K562 (cell line): Measurements from ENCODE around the gene CDCA4. TPM values are rescaled to one million over a fixed set of nuclear protein-coding genes. Genes with fewer than 3 reads are reported as not detected.
A peak's percentile ranks its signal among the peaks of the same experiment; 100 is the strongest.
"Not testable (repeated sequence)": the region's sequence is repeated elsewhere in the genome, so short reads cannot be mapped to it uniquely, and the experiment has no call there.

Experiments
- ATAC-seq: fragments of 200-7000 bp; cut with Tn5 transposase; 3 replicates; pipeline ENCODE4 v1.9.1; 2020; ENCODE audit warnings: moderate library complexity
- BruUV-seq: library from RNA; stranded (reverse); fragments of 400-500 nt; replicated peaks from 2 replicates; lab custom pipeline; 2021; lab: Mats Ljungman, UMichigan
- CTCF ChIA-PET: fragments of 300-600 bp; formaldehyde crosslinking; extraction: SDS; loops from one replicate; lab custom pipeline; 2021; ENCODE audit warnings: low intra/inter-chr PET ratio; lab: Yijun Ruan, JAX
- POLR2A ChIA-PET: fragments of 300-600, 350-650 bp; sonication (Branson Sonifier 250); formaldehyde crosslinking; extraction: SDS; loops from one replicate; lab custom pipeline; 2021; ENCODE audit warnings: antibody characterized with exemption, inconsistent platforms; lab: Yijun Ruan, JAX
- DNase-seq, 4 experiments: peaks; one replicate each; pipeline versions ENCODE4 v3.0.0 to v3.0.0-alpha.2; 2011 to 2018; ENCODE audit warnings: low spot score in 3 of 4, mixed read lengths in 3 of 4; ENCODE audit errors: extremely low read depth in 1 of 4
- FAIRE-seq: peaks from 2 replicates; lab custom pipeline; 2011; peaks lifted over from hg19 to GRCh38; lab: Jason Lieb, UNC
- H2AFZ ChIP-seq: 2 replicates; pipeline ENCODE4 v1.6.0; 2011; ENCODE audit warnings: low read depth, low read length, control low read depth, inconsistent platforms
- H3K27ac ChIP-seq: fragments of 200-600 bp; 3 replicates; pipeline ENCODE4 v1.8.0; 2011; ENCODE audit warnings: low read depth, mild to moderate bottlenecking, control low read depth, inconsistent platforms, low read length, moderate library complexity, mixed read lengths; ENCODE audit errors: extremely low read depth
- H3K27me3 ChIP-seq, 2 experiments: fragments of 300-600 bp in 1 of 2; 2 replicates in 1 of 2; 3 replicates in 1 of 2; pipeline versions ENCODE4 v1.6.0 to v1.8.0; 2011; ENCODE audit warnings: inconsistent platforms in 2 of 2, low read length in 2 of 2, mild to moderate bottlenecking in 1 of 2, mixed read lengths in 1 of 2, moderate library complexity in 1 of 2; ENCODE audit not compliant: control insufficient read depth in 2 of 2, insufficient read depth in 2 of 2
- H3K36me3 ChIP-seq: fragments of 300-600 bp; 3 replicates; pipeline ENCODE4 v1.8.0; 2011; ENCODE audit warnings: mild to moderate bottlenecking, low read length, inconsistent platforms; ENCODE audit not compliant: control insufficient read depth, insufficient read depth
- H3K4me1 ChIP-seq, 2 experiments: fragments of 200-600 bp in 1 of 2; replicated peaks in 1 of 2; 2 replicates in 1 of 2; 3 replicates in 1 of 2; pipeline versions ENCODE4 v1.5.1 to v1.8.0; 2011; ENCODE audit warnings: inconsistent platforms in 2 of 2, low read length in 2 of 2, mild to moderate bottlenecking in 1 of 2, mixed read lengths in 1 of 2, moderate library complexity in 1 of 2; ENCODE audit not compliant: control insufficient read depth in 2 of 2, insufficient read depth in 2 of 2
- H3K4me2 ChIP-seq: 2 replicates; pipeline ENCODE4 v1.6.1; 2011; ENCODE audit warnings: low read length, control low read depth, inconsistent platforms, mixed read lengths; ENCODE audit not compliant: insufficient read depth
- H3K4me3 ChIP-seq: fragments of 200-600 bp; sonication (generic), shearing (Covaris generic); 2 replicates; pipeline ENCODE4 v1.5.1; 2016; ENCODE audit warnings: control low read depth, inconsistent platforms
- H3K79me2 ChIP-seq: fragments of 200-600 bp; 3 replicates; pipeline ENCODE4 v1.8.0; 2011; ENCODE audit warnings: low read length, inconsistent platforms; ENCODE audit not compliant: control insufficient read depth, insufficient read depth
- H3K9ac ChIP-seq, 2 experiments: 2 replicates each; pipeline versions ENCODE4 v1.6.0 to v1.6.1; 2011; ENCODE audit warnings: low read depth in 2 of 2, low read length in 2 of 2, control low read depth in 1 of 2, inconsistent platforms in 1 of 2, mild to moderate bottlenecking in 1 of 2, mixed read lengths in 1 of 2; ENCODE audit not compliant: insufficient read depth in 1 of 2
- H3K9me1 ChIP-seq: one replicate; pipeline ENCODE4 v1.6.0; 2011; ENCODE audit warnings: inconsistent platforms, mild to moderate bottlenecking, low read length, moderate library complexity; ENCODE audit not compliant: control insufficient read depth, insufficient read depth
- H3K9me3 ChIP-seq: replicated peaks from 2 replicates; pipeline ENCODE4 v1.5.1; 2011; ENCODE audit warnings: low read depth, low read length, inconsistent platforms; ENCODE audit not compliant: control insufficient read depth, insufficient read depth
- H4K20me1 ChIP-seq: replicated peaks from 2 replicates; pipeline ENCODE4 v1.6.1; 2011; ENCODE audit warnings: low read length, inconsistent platforms, mixed read lengths; ENCODE audit not compliant: control insufficient read depth, insufficient read depth
- CEBPG ChIP-seq, 3 experiments: fragments of 200-800 bp in 1 of 3; sonication (Bioruptor generic) in 1 of 3; sonication (generic) in 1 of 3; formaldehyde crosslinking in 1 of 3; IDR thresholded peaks in 2 of 3; conservative IDR thresholded peaks in 1 of 3; 2 replicates each; pipeline versions ENCODE4 v1.6.1 to v1.8.0; 2016 to 2022; ENCODE audit warnings: missing compliant biosample characterization in 2 of 3, missing genetic modification characterization in 2 of 3, mild to moderate bottlenecking in 1 of 3, missing genetic modification reagents in 1 of 3
- CLOCK ChIP-seq: fragments of 250-450 bp; sonication (Bioruptor Pico); IDR thresholded peaks from 2 replicates; pipeline ENCODE4 v1.4.0; 2020; ENCODE audit warnings: mild to moderate bottlenecking, moderate library complexity, borderline replicate concordance
- FIP1L1 ChIP-seq: fragments of 200-400 bp; formaldehyde crosslinking; IDR thresholded peaks from 2 replicates; pipeline ENCODE4 v1.6.1; 2018; ENCODE audit warnings: mild to moderate bottlenecking, low read depth, low read length; ENCODE audit not compliant: poor library complexity, severe bottlenecking
- FOS ChIP-seq: IDR thresholded peaks from 3 replicates; pipeline ENCODE4 v1.6.1; 2011; ENCODE audit not compliant: insufficient read length; ENCODE audit errors: extremely low read depth
- LEF1 ChIP-seq: fragments of 450-650 bp; IDR thresholded peaks from 2 replicates; pipeline ENCODE4 v1.6.1; 2016; ENCODE audit warnings: mild to moderate bottlenecking
- NCOA2 ChIP-seq, 2 experiments: fragments of 450-650 bp; IDR thresholded peaks; 2 replicates each; pipeline ENCODE4 v1.6.1; 2018; ENCODE audit warnings: mild to moderate bottlenecking in 2 of 2, moderate library complexity in 1 of 2; ENCODE audit not compliant: partially characterized antibody in 2 of 2
- NRF1 ChIP-seq, 2 experiments: fragments of 450-650 bp; IDR thresholded peaks in 1 of 2; conservative IDR thresholded peaks in 1 of 2; 2 replicates each; pipeline ENCODE4 v1.6.1; 2014; ENCODE audit warnings: mild to moderate bottlenecking in 2 of 2
- RBM15 ChIP-seq: fragments of 200-400 bp; formaldehyde crosslinking; IDR thresholded peaks from 2 replicates; pipeline ENCODE4 v1.6.1; 2018; ENCODE audit warnings: mild to moderate bottlenecking, low read length, moderate library complexity; ENCODE audit not compliant: insufficient read depth
- SNIP1 ChIP-seq: fragments of 450-650 bp; IDR thresholded peaks from 2 replicates; pipeline ENCODE4 v1.7.1; 2017; ENCODE audit warnings: low read depth, mild to moderate bottlenecking
- TRIM28 ChIP-seq: fragments of 450-650 bp; IDR thresholded peaks from 2 replicates; pipeline ENCODE4 v1.6.1; 2017
- ZFP1 ChIP-seq: fragments of 450-650 bp; formaldehyde crosslinking; IDR thresholded peaks from 2 replicates; pipeline ENCODE4 v1.4.0; 2020; ENCODE audit warnings: mild to moderate bottlenecking, mixed read lengths
- WGBS: fragments of 100-300 bp; shearing (Covaris generic); methylation state at CpG from one replicate; pipeline ENCODE4 v1.1.6; 2016; ENCODE audit warnings: low coverage, mixed read lengths; ENCODE audit not compliant: insufficient coverage; ENCODE audit errors: missing lambda C conversion rate; 5-methylcytosine and 5-hydroxymethylcytosine counted together
- in situ Hi-C: fragments of 300-500 bp; cut with MboI; formaldehyde crosslinking; loops from 4 replicates; pipeline ENCODE4 v1.15.0; 2018; ENCODE audit warnings: inconsistent platforms, mixed read lengths
- intact Hi-C: fragments of 100-400 bp; cut with micrococcal nuclease; formaldehyde crosslinking; loops from 2 replicates; pipeline ENCODE4 v1.14.2; 2022
- polyA plus RNA-seq, 8 experiments: library from polyadenylated mRNA; depleted of rRNA in 4 of 8; stranded (reverse) in 5 of 8; unstranded in 3 of 8; fragments of >200 nt; fragmentation: Nextera tagmentation in 2 of 8; fragmentation: Illumina TruSeq in 1 of 8; extraction: Ambion mirVana in 2 of 8; extraction: Trizol in 1 of 8; gene quantifications; 2 replicates each; pipeline versions ENCODE4 v1.2.1 to v1.2.3, GENCODE V29; 2011 to 2014; ENCODE audit warnings: inconsistent platforms in 1 of 8, missing spikeins in 1 of 8
- total RNA-seq, 7 experiments: library from RNA; depleted of rRNA in 6 of 7; stranded (reverse); fragments of >200 nt in 6 of 7; fragmentation: Illumina TruSeq in 2 of 7; extraction: Trizol in 2 of 7; gene quantifications; 2 replicates each; pipeline versions ENCODE4 v1.2.1 to v1.2.3, GENCODE V29; 2011 to 2021; ENCODE audit warnings: low replicate concordance in 1 of 7

Gene CDCA4
- total and polyA plus RNA-seq, 9 of the 15 experiments (the other 6 are each of a cell fraction or from before 2014, with no cell fraction given), result 6.6 to 44.2 (median 23.0) TPM

DNA sequence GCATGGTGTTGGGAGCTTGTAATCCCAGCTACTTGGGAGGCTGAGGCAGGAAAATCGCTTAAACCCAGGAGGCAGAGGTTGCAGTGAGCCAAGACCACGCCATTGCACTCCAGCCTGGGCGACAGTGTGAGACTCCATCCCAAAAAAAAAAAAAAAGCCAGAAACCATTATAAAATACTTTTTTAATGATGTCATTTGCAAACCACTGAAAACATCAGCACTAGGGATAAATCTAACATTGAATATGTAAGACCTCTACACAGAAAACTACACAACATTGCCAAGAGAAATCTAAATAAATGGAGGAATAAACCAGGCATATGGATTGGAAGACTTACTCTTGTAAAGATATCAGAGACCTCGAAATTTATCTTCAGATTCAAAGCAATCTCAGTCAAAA is 6.8 kb upstream of the CDCA4 start:
- FAIRE-seq, H4K20me1 ChIP-seq, H3K4me3 ChIP-seq, intact Hi-C loops, H3K9ac ChIP-seq, H3K27ac ChIP-seq, H3K79me2 ChIP-seq, H3K4me2 ChIP-seq, ATAC-seq, H3K4me1 ChIP-seq, in situ Hi-C loops, H3K27me3 ChIP-seq, CTCF ChIA-PET, H3K9me3 ChIP-seq, H3K9me1 ChIP-seq, H3K36me3 ChIP-seq, DNase-seq: not testable (repeated sequence)
- WGBS, result 17% methylated on average over 1 of the region's 4 CpGs
- H2AFZ ChIP-seq, result 0 out of 2 replicates have a peak overlapping the region, but pooled peaks have one; percentile 52
- TSS peak; percentile 94 for BruUV-seq
- POLR2A ChIA-PET, result interaction anchor here (1.0 to 1.2 kb wide), 2 partner anchors 8 to 23 kb away, joined by 3 read pairs; no protein-coding TSS in a partner anchor

GRCh38 chr14:105026802-105027563 is 6.1 kb upstream of the CDCA4 start:
- intact Hi-C loops, result no loop called here
- Histone ChIP-seq H3K9ac (no peak overlapping the region), H3K36me3 (no peaks in the 10 kb centered on the region), H4K20me1 (no peaks in the 10 kb centered on the region), H2AFZ (no peak overlapping the region), H3K4me3 (no peak overlapping the region), H3K27ac (no peak overlapping the region), H3K9me3 (no peaks in the 10 kb centered on the region), H3K27me3 (no peaks in the 10 kb centered on the region), H3K4me2 (no peak overlapping the region), H3K79me2 (peaks cover 5% of the 10 kb centered on the region; the same call in 2 of the 3 replicates), H3K4me1 (no peaks in the 10 kb centered on the region; a peak in 1 of 5 replicates), H3K9me1 (no peaks in the 10 kb centered on the region)
- FAIRE-seq (peak; percentile 15), DNase-seq (peak in 1 of 4 experiments; percentile 37), ATAC-seq (peak; percentile 80)
- no TSS peak for BruUV-seq
- WGBS, result 21% methylated on average over 1 of the region's 1 CpG
- CTCF ChIA-PET, result no interaction called here
- POLR2A ChIA-PET, result interaction anchor here (0.6 kb wide), 1 partner anchor 15 kb away, joined by 3 read pairs; no protein-coding TSS in a partner anchor
- in situ Hi-C loops, result no loop called here
- no peak for TF ChIP-seq FOS
- TF ChIP-seq ZFP1 (CRISPR knock-in tag), result no peak
- no peak for TF ChIP-seq SNIP1
- TF ChIP-seq CLOCK, result no peak
- no peak for TF ChIP-seq NRF1 (conservative IDR thresholded peaks at IDR 0.05 in 1 of 2, IDR thresholded peaks at IDR 0.05 in 1 of 2)
- TF ChIP-seq NCOA2 (IDR thresholded peaks at IDR 0.05; ENCODE audit: partially characterized antibody in 2 of 2), result no peak
- no peak for TF ChIP-seq RBM15
- TF ChIP-seq TRIM28, result no peak
- no peak for TF ChIP-seq LEF1
- TF ChIP-seq FIP1L1, result no peak
- TF ChIP-seq CEBPG (CRISPR knock-in tag; IDR thresholded peaks at IDR 0.05), result no peak
- no peak for TF ChIP-seq CEBPG (tag; conservative IDR thresholded peaks at IDR 0.05 in 1 of 2, IDR thresholded peaks at IDR 0.05 in 1 of 2)
